ENCODE measurements around the gene SLBP.

SLBP gene

GRCh38 chr4:1690698-1691097 is 21.4 kb downstream of the SLBP start:
- Histone ChIP-seq H3K9ac (ENCODE audit: low read depth in 1 of 2, low read length in 2 of 2) (no peak overlapping the region), H3K36me3 (ENCODE audit: control insufficient read depth in 2 of 2, insufficient read depth in 2 of 2, low read length in 2 of 2) (peaks cover 27 to 43% of the 10 kb centered on the region in 2 donors), H3K27me3 (ENCODE audit: control insufficient read depth in 2 of 2, insufficient read depth in 2 of 2, low read length in 2 of 2) (no peaks in the 10 kb centered on the region), H3K4me1 (ENCODE audit: control insufficient read depth in 2 of 2, insufficient read depth in 2 of 2, low read length in 2 of 2) (no peaks in the 10 kb centered on the region), H3K9me3 (ENCODE audit: control insufficient read depth in 2 of 2, low read length in 2 of 2) (no peaks in the 10 kb centered on the region), H3K27ac (ENCODE audit: low read depth in 2 of 2, low read length in 2 of 2) (no peak overlapping the region), H3K4me3 (ENCODE audit: low read length in 2 of 2) (no peak overlapping the region)

- H3K9me3 ChIP-seq (ENCODE audit: control insufficient read depth in 2 of 2, low read length in 2 of 2): no peaks in the 10 kb centered on the region
- H3K9ac ChIP-seq (ENCODE audit: low read depth in 1 of 2, low read length in 2 of 2): no peak overlapping the region
- H3K27ac ChIP-seq (ENCODE audit: low read depth in 2 of 2, low read length in 2 of 2): no peak overlapping the region
- no peaks in the 10 kb centered on the region for H3K27me3 ChIP-seq (ENCODE audit: control insufficient read depth in 2 of 2, insufficient read depth in 2 of 2, low read length in 2 of 2)
- no peak overlapping the region for H3K4me3 ChIP-seq (ENCODE audit: low read length in 2 of 2)
- H3K4me1 ChIP-seq (ENCODE audit: control insufficient read depth in 2 of 2, insufficient read depth in 2 of 2, low read length in 2 of 2): peaks cover 7 to 12% of the 10 kb centered on the region in 2 donors
- peaks cover 10 to 12% of the 10 kb centered on the region in 2 donors for H3K36me3 ChIP-seq (ENCODE audit: control insufficient read depth in 2 of 2, insufficient read depth in 2 of 2, low read length in 2 of 2)
These were observed 25.6 kb downstream of the SLBP start for GRCh38 chr4:1686440-1687036.

- peaks cover 7 to 12% of the 10 kb centered on the region in 2 donors for H3K4me1 ChIP-seq (ENCODE audit: control insufficient read depth in 2 of 2, insufficient read depth in 2 of 2, low read length in 2 of 2)
- H3K4me3 ChIP-seq (ENCODE audit: low read length in 2 of 2): peak overlapping the region; percentile 66 to 71
- H3K9ac ChIP-seq (ENCODE audit: low read depth in 1 of 2, low read length in 2 of 2): peak overlapping the region in 1 of 2 donors; percentile 7
- no peaks in the 10 kb centered on the region for H3K9me3 ChIP-seq (ENCODE audit: control insufficient read depth in 2 of 2, low read length in 2 of 2)
- H3K27me3 ChIP-seq (ENCODE audit: control insufficient read depth in 2 of 2, insufficient read depth in 2 of 2, low read length in 2 of 2): no peaks in the 10 kb centered on the region
- peaks cover 0 to 2% of the 10 kb centered on the region in 2 donors for H3K36me3 ChIP-seq (ENCODE audit: control insufficient read depth in 2 of 2, insufficient read depth in 2 of 2, low read length in 2 of 2)
- no peak overlapping the region for H3K27ac ChIP-seq (ENCODE audit: low read depth in 2 of 2, low read length in 2 of 2)
These were observed 26.6 kb downstream of the SLBP start for GRCh38 chr4:1685235-1686150.

- H3K27me3 ChIP-seq (ENCODE audit: control insufficient read depth in 2 of 2, insufficient read depth in 2 of 2, low read length in 2 of 2): no peaks in the 10 kb centered on the region
- peak overlapping the region; percentile 66 to 71 for H3K4me3 ChIP-seq (ENCODE audit: low read length in 2 of 2)
- peak overlapping the region; percentile 63 to 79 for H3K9ac ChIP-seq (ENCODE audit: low read depth in 1 of 2, low read length in 2 of 2)
- peaks cover 7 to 12% of the 10 kb centered on the region in 2 donors for H3K4me1 ChIP-seq (ENCODE audit: control insufficient read depth in 2 of 2, insufficient read depth in 2 of 2, low read length in 2 of 2)
- H3K27ac ChIP-seq (ENCODE audit: low read depth in 2 of 2, low read length in 2 of 2): peak overlapping the region; percentile 48
- H3K36me3 ChIP-seq (ENCODE audit: control insufficient read depth in 2 of 2, insufficient read depth in 2 of 2, low read length in 2 of 2): no peaks in the 10 kb centered on the region
- no peaks in the 10 kb centered on the region for H3K9me3 ChIP-seq (ENCODE audit: control insufficient read depth in 2 of 2, low read length in 2 of 2)
These were observed 27.4 kb downstream of the SLBP start for GRCh38 chr4:1684506-1685234.

GRCh38 chr4:1683736-1684505 is 28.2 kb downstream of the SLBP start, which contains the start of gene FAM53A:
Gene FAM53A (minus strand): TSS chr4:1684313. CDS start chr4:1668741, 15,572 bp downstream.
- Histone ChIP-seq H3K9ac (ENCODE audit: low read depth in 1 of 2, low read length in 2 of 2) (peak within 1 kb of the TSS; percentile 63 to 79), H3K36me3 (ENCODE audit: control insufficient read depth in 2 of 2, insufficient read depth in 2 of 2, low read length in 2 of 2) (no peaks in the 10 kb centered on the region), H3K27ac (ENCODE audit: low read depth in 2 of 2, low read length in 2 of 2) (peak within 1 kb of the TSS; percentile 56 to 63), H3K9me3 (ENCODE audit: control insufficient read depth in 2 of 2, low read length in 2 of 2) (no peaks in the 10 kb centered on the region), H3K4me3 (ENCODE audit: low read length in 2 of 2) (peak within 1 kb of the TSS; percentile 70 to 71), H3K4me1 (ENCODE audit: control insufficient read depth in 2 of 2, insufficient read depth in 2 of 2, low read length in 2 of 2) (peaks cover 7 to 12% of the 10 kb centered on the region in 2 donors), H3K27me3 (ENCODE audit: control insufficient read depth in 2 of 2, insufficient read depth in 2 of 2, low read length in 2 of 2) (no peaks in the 10 kb centered on the region)

- no peaks in the 10 kb centered on the region for H3K36me3 ChIP-seq (ENCODE audit: control insufficient read depth in 2 of 2, insufficient read depth in 2 of 2, low read length in 2 of 2)
- H3K4me3 ChIP-seq (ENCODE audit: low read length in 2 of 2): peak overlapping the region; percentile 61 to 70
- H3K9ac ChIP-seq (ENCODE audit: low read depth in 1 of 2, low read length in 2 of 2): peak overlapping the region in 1 of 2 donors; percentile 64
- H3K4me1 ChIP-seq (ENCODE audit: control insufficient read depth in 2 of 2, insufficient read depth in 2 of 2, low read length in 2 of 2): peaks cover 7 to 12% of the 10 kb centered on the region in 2 donors
- no peaks in the 10 kb centered on the region for H3K27me3 ChIP-seq (ENCODE audit: control insufficient read depth in 2 of 2, insufficient read depth in 2 of 2, low read length in 2 of 2)
- H3K27ac ChIP-seq (ENCODE audit: low read depth in 2 of 2, low read length in 2 of 2): peak overlapping the region; percentile 56 to 63
- no peaks in the 10 kb centered on the region for H3K9me3 ChIP-seq (ENCODE audit: control insufficient read depth in 2 of 2, low read length in 2 of 2)
These were observed 28.8 kb downstream of the SLBP start for GRCh38 chr4:1683261-1683735.

GRCh38 chr4:1682860-1683259 is 29.3 kb downstream of the SLBP start:
- Histone ChIP-seq H3K27me3 (ENCODE audit: control insufficient read depth in 2 of 2, insufficient read depth in 2 of 2, low read length in 2 of 2) (no peaks in the 10 kb centered on the region), H3K4me3 (ENCODE audit: low read length in 2 of 2) (peak overlapping the region; percentile 61 to 70), H3K9ac (ENCODE audit: low read depth in 1 of 2, low read length in 2 of 2) (no peak overlapping the region), H3K36me3 (ENCODE audit: control insufficient read depth in 2 of 2, insufficient read depth in 2 of 2, low read length in 2 of 2) (no peaks in the 10 kb centered on the region), H3K9me3 (ENCODE audit: control insufficient read depth in 2 of 2, low read length in 2 of 2) (no peaks in the 10 kb centered on the region), H3K4me1 (ENCODE audit: control insufficient read depth in 2 of 2, insufficient read depth in 2 of 2, low read length in 2 of 2) (peaks cover 7 to 12% of the 10 kb centered on the region in 2 donors), H3K27ac (ENCODE audit: low read depth in 2 of 2, low read length in 2 of 2) (no peak overlapping the region)

- H3K4me3 ChIP-seq (ENCODE audit: low read length in 2 of 2): no peak overlapping the region
- no peak overlapping the region for H3K27ac ChIP-seq (ENCODE audit: low read depth in 2 of 2, low read length in 2 of 2)
- no peaks in the 10 kb centered on the region for H3K36me3 ChIP-seq (ENCODE audit: control insufficient read depth in 2 of 2, insufficient read depth in 2 of 2, low read length in 2 of 2)
- no peak overlapping the region for H3K9ac ChIP-seq (ENCODE audit: low read depth in 1 of 2, low read length in 2 of 2)
- H3K27me3 ChIP-seq (ENCODE audit: control insufficient read depth in 2 of 2, insufficient read depth in 2 of 2, low read length in 2 of 2): no peaks in the 10 kb centered on the region
- no peaks in the 10 kb centered on the region for H3K9me3 ChIP-seq (ENCODE audit: control insufficient read depth in 2 of 2, low read length in 2 of 2)
- H3K4me1 ChIP-seq (ENCODE audit: control insufficient read depth in 2 of 2, insufficient read depth in 2 of 2, low read length in 2 of 2): no peaks in the 10 kb centered on the region
These were observed 33.9 kb downstream of the SLBP start for GRCh38 chr4:1678244-1678643.

Measured in mucosa of rectum (tissue), 2 donors.